ENCODE measurements around the gene SLC37A2. TPM values are rescaled to one million over a fixed set of nuclear protein-coding genes. Genes with fewer than 3 reads are reported as not detected.

The SLC37A2 gene
- total and polyA plus RNA-seq, 2 of the 13 experiments (the other 11 are each of a cell fraction or from before 2014, with no cell fraction given) = 4.6 to 7.1 TPM

- TF ChIP-seq ZNF574 (CRISPR knock-in tag; IDR thresholded peaks at IDR 0.05) (peak; percentile 96), RXRB (CRISPR knock-in tag; IDR thresholded peaks at IDR 0.05; ENCODE audit: borderline replicate concordance) (0 out of 2 replicates have a peak, but pooled peaks have one; percentile 9), HNRNPLL (IDR thresholded peaks at IDR 0.05; ENCODE audit: low read depth, low read length, poor library complexity, severe bottlenecking) (peak; percentile 91), FOXK1 (CRISPR knock-in tag; IDR thresholded peaks at IDR 0.05; ENCODE audit: borderline replicate concordance, low read depth) (peak; percentile 19; the same call in 1 of the 2 replicates), KLF16 (CRISPR knock-in tag; IDR thresholded peaks at IDR 0.05) (no peak), ATF7-NPFF (CRISPR knock-in tag; IDR thresholded peaks at IDR 0.05; ENCODE audit: low read depth) (no peak), PHF20 (CRISPR knock-in tag; IDR thresholded peaks at IDR 0.05) (peak; percentile 79), DNMT1 (CRISPR knock-in tag; IDR thresholded peaks at IDR 0.05) (no peak), ZFX (CRISPR knock-in tag; IDR thresholded peaks at IDR 0.05; ENCODE audit: low read depth) (peak; percentile 76), HIVEP1 (CRISPR knock-in tag; IDR thresholded peaks at IDR 0.05) (0 out of 2 replicates have a peak, but pooled peaks have one; percentile 34), LCORL (IDR thresholded peaks at IDR 0.05) (no peak), LCORL (CRISPR knock-in tag; IDR thresholded peaks at IDR 0.05) (peak; percentile 44; the same call in 1 of the 2 replicates), ZNF878 (CRISPR knock-in tag; IDR thresholded peaks at IDR 0.05) (peak; percentile 2; the same call in 1 of the 2 replicates), U2AF1 (optimal IDR thresholded peaks at IDR 0.05; ENCODE audit: low read depth, low read length) (no peak)
- TF ChIP-seq, protein P1, sequence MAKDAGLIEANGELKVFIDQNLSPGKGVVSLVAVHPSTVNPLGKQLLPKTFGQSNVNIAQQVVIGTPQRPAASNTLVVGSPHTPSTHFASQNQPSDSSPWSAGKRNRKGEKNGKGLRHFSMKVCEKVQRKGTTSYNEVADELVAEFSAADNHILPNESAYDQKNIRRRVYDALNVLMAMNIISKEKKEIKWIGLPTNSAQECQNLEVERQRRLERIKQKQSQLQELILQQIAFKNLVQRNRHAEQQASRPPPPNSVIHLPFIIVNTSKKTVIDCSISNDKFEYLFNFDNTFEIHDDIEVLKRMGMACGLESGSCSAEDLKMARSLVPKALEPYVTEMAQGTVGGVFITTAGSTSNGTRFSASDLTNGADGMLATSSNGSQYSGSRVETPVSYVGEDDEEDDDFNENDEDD (CRISPR knock-in tag; IDR thresholded peaks at IDR 0.05; ENCODE audit: borderline replicate concordance) = peak; percentile 51; the same call in 1 of the 2 replicates
- TF ChIP-seq, protein P2, sequence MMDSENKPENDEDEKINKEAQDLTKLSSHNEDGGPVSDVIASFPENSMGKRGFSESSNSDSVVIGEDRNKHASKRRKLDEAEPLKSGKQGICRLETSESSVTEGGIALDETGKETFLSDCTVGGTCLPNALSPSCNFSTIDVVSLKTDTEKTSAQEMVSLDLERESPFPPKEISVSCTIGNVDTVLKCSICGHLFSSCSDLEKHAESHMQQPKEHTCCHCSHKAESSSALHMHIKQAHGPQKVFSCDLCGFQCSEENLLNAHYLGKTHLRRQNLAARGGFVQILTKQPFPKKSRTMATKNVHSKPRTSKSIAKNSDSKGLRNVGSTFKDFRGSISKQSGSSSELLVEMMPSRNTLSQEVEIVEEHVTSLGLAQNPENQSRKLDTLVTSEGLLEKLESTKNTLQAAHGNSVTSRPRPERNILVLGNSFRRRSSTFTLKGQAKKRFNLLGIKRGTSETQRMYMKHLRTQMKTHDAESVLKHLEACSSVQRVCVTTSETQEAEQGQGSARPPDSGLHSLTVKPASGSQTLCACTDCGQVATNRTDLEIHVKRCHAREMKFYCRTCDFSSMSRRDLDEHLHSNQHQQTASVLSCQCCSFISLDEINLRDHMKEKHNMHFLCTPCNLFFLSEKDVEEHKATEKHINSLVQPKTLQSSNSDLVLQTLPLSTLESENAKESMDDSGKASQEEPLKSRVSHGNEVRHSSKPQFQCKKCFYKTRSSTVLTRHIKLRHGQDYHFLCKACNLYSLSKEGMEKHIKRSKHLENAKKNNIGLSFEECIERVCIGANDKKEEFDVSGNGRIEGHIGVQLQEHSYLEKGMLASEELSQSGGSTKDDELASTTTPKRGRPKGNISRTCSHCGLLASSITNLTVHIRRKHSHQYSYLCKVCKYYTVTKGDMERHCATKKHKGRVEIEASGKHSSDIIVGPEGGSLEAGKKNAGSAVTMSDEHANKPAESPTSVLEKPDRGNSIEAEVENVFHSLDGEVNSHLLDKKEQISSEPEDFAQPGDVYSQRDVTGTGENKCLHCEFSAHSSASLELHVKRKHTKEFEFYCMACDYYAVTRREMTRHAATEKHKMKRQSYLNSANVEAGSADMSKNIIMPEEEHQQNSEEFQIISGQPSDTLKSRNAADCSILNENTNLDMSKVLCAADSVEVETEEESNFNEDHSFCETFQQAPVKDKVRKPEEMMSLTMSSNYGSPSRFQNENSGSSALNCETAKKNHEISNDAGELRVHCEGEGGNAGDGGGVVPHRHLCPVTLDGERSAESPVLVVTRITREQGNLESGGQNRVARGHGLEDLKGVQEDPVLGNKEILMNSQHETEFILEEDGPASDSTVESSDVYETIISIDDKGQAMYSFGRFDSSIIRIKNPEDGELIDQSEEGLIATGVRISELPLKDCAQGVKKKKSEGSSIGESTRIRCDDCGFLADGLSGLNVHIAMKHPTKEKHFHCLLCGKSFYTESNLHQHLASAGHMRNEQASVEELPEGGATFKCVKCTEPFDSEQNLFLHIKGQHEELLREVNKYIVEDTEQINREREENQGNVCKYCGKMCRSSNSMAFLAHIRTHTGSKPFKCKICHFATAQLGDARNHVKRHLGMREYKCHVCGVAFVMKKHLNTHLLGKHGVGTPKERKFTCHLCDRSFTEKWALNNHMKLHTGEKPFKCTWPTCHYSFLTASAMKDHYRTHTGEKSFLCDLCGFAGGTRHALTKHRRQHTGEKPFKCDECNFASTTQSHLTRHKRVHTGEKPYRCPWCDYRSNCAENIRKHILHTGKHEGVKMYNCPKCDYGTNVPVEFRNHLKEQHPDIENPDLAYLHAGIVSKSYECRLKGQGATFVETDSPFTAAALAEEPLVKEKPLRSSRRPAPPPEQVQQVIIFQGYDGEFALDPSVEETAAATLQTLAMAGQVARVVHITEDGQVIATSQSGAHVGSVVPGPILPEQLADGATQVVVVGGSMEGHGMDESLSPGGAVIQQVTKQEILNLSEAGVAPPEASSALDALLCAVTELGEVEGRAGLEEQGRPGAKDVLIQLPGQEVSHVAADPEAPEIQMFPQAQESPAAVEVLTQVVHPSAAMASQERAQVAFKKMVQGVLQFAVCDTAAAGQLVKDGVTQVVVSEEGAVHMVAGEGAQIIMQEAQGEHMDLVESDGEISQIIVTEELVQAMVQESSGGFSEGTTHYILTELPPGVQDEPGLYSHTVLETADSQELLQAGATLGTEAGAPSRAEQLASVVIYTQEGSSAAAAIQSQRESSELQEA (CRISPR knock-in tag; IDR thresholded peaks at IDR 0.05; ENCODE audit: not compliant biosample characterization) = peak; percentile 58
Observed at GRCh38 chr11:125111343-125112207, 48.5 kb downstream of the SLC37A2 start, which contains the start of gene TMEM218 (continued).
